Smooth muscle cell of the brain vasculature (primary cell): ENCODE results near the gene COL7A1.

ENCODE experiments used
- DNase-seq: peaks from one replicate; pipeline ENCODE4 v3.0.0-alpha.2; 2012; ENCODE audit warnings: low read depth, low spot score

Gene COL7A1

GRCh38 chr3:48595075-48595525, at the start of gene COL7A1:
Gene COL7A1, minus strand, starts transcription at chr3:48595329. Its CDS starts 170 bp downstream, at chr3:48595159.
- DNase-seq, result no peak

DNA sequence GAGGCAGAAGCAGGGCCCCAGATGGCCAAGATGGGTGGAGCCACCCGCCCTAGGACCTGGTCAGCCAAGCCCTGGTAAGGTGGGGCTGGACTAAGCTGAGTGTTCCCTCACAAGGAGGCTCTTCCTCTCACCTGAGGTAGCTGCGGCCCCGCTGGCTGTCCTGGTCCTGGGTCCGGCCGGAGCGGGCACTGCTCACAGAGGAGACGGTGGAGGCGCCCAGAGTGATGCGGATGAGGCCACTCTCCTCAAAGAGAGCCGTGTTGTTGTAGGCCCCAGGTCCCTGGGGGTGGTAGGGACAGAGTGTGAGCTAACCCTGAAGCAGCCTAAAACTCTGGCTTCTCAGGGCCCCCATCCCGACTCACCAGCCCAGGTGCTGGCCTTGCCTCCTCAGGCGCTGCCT, 47.5 kb upstream of the COL7A1 start:
- no peak for DNase-seq

DNA sequence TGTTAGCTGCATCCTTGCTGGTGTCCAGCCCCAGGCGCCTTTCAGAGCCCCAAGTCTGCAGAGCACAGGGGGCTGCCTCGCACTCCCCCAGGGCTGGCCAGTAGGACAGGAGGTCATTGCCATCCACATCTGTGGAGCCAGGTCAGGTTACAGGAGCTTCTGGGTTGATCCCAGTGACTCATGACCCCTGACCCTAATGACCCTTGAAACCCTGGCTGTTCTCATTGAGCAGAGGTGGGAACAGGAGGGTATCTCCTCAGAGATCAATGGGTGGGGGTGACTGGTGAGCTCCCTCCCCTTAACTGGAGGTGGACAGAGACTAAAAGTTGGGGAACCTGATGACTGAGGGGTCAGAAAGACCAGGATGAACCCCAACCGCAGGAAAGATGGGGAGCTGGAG, 46.3 kb upstream of the COL7A1 start:
- no peak for DNase-seq

DNA sequence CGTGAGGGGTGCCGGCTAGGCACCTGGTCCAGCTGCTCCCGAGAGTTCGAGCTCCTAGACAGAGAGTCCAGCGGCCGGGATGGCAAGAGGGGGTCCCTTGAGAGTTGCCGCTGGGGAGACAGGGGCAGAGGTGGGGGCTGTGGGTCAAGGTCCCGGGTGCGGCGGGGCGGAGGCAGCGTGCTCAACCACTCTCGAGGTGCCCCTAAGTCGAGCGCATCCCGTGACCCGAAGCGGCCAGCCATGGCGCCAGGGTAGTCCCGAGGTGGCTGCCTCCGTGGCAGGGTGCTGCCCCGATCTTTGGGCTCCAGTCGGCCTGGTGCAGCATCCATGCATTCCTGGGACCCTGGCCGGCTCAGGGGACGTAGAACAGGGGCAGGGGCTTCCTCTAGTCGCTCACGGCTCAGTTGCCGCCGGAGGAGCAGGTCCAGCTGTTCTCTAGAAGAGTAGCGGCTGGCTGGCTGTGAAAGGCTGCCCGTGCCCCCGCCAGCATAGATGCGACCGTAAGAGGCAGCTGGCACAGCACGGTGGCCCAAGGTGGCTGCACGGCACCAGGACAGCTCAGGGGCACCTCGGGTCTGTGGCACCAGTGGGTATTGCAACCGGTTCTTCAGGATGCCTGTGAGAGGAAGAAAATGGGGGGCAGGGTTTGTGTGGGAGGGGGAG, 44.9 kb upstream of the COL7A1 start:
- DNase-seq, result no peak

DNA sequence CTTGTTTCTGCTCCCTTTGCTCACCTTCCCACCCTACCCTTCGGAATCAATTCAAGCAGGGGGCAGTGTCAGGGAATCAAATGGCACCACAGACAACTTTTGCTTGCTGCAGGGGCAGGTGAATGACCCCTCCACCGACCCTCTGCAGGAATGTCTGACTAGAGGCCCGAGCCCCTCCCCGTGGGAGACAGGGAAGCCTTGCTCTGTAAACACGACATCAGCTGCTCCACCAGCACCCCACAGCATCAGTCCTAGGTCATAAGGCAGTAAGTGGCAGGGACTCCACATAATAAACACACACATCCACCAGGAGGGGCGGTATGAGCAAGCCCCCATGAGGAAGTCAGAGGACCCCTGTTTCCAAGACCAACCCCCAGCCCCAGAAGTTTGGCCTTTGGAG, 42.2 kb upstream of the COL7A1 start:
- no peak for DNase-seq

DNA sequence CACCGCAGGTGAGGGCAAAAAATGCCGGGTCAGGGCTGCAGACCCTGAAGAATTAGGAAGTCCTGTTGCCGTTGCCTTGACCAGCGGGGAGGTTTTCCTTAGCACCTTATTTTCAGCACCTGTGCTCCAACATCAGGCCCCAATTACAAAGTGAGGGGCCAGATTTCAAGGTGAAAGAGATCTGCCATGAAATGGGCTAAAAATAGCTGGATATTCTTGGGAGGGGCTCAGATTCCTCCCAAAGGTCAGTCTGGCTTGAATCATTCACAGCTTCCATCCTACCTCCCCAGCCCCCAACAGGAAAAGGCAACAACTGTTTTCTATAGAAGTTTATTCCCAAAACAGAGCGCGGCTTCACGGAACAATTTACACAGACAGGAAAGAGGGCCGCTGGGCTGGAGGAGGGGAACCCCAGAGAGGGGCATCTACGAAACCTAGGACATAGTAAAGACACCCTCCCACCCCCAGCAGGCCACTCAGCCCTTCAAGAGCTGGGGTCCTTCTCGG, 41.1 kb upstream of the COL7A1 start:
- DNase-seq, result no peak

DNA sequence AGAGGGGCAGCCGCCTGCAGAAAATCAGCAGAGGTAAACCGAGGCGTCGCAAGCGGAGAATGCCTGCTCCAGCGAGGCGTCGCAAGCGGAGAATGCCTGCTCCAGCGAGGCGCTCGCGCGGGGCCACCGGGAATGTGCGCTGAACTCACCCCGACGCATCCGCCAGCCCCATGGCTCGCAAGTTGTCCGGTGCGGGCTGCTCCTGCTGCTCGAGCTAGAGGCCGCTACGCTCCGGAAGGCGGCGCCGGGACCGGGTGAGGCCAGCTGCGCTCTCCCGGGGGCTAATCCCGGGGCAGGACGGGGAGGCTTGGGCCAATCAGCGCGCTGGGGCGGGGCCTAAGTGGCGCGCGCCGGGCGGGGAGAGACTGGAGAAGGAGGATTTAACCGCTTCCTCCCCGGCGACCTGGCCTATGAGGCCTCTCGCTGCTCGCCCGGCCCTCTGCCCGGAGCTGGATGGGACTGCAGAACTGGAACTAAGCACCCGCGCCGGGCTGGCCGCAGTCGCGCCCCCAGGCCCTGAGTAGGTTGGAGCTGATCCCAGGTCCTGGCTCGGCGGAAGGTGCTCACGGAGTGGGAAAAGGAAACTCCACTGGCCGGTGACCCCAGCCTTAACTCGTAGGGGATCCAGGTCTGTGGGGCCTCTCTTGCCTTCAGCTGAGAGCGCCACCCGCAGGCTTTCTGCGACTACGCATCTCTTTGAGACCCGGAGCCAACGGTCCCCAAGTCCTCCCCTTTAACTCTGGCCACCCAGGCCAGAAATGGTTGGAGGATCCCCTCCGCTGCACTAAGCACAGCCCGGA, 40.3 kb upstream of the COL7A1 start, which contains the start of gene SLC26A6:
TSS of gene SLC26A6 (minus strand) at position 240 of the 800 bp plus-strand sequence. CDS start at position 172, 68 bp downstream.
- DNase-seq, result peak; percentile 91

- DNase-seq, result no peak
Observed at GRCh38 chr3:48634661-48635221, 39.6 kb upstream of the COL7A1 start.

DNA sequence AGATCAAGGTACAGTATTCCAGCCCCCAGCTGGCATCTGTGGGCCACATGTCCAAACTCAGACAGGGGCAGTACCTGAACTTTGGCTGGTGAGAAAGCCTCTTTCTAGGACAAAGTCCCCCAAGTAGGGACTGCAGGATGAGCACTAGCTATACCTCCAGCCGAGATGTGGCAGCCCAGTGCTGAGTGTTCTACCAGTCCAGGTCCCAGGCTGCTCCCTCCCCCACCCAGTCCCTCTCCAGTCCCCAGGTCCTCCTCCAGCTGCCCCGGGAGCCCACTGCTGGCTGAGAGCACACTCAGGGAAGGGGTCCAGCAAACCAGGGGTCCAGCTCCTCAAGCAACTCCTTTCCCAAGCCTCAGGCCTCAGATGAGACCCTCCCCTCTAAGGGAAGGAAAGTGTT, 38.6 kb upstream of the COL7A1 start:
- DNase-seq, result no peak

DNA sequence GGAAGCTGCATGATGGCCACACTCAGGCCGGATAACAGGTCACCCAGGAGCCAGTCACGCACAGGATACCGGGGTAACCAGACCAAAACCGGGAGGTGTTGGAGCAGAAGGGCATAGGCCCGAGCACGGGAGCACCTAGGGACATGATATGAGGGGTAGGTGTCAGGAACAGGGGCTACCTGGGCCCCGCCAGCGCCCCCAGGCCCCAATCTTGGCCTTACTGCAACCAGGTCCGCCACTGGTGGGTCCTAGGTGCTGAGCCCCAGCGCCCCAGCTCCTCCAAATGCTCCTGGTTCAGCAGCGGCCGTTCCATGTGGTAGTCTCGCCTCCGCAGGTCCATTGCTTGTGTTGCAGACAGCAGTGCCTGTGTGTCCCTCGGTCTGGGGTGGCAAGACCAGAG, 38.1 kb upstream of the COL7A1 start:
- DNase-seq, result no peak

DNA sequence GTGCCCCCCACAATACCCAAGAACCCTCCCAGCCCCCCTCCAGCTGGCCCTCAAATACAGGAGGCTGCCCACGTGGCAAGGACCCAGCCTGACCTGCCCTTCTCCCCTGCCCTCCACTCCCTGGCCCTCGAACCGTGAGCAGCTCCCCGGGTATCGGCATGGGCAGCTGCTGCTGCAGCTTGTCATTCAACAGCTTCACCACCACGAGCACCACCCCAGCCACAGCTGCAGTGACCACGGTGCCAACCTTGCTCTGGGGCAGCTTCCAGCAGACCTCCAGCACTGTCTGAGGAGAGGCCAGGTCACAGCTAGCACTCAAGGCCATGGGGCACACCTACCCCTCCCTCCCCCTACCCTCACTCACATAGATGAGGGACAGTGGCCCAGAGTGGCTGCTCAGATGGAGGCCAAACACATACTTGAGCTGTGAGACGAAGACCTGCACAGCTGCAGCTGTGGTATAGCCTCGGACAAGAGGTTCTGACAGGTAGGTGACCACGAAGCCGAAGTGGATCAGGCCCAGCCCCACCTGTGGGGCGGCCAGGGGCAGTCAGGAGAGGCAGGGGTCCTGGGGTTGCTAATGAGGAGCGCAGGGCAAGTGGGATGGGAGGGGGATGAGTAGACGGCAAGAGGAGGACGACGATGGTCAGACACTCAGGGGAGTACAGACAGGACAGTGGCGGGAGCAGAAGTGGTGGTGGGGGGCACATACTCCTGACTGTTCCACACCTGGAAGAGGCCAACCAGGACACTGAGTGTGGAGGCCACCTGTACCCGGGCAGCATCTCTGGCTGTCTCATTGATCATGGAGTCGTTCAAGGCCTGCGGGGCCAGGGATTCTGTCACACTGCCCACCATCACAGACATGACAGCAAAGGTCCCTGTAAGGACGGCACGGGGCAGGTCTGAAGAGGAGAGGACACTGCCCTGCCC, 36.7 kb upstream of the COL7A1 start:
- DNase-seq, result no peak

DNA sequence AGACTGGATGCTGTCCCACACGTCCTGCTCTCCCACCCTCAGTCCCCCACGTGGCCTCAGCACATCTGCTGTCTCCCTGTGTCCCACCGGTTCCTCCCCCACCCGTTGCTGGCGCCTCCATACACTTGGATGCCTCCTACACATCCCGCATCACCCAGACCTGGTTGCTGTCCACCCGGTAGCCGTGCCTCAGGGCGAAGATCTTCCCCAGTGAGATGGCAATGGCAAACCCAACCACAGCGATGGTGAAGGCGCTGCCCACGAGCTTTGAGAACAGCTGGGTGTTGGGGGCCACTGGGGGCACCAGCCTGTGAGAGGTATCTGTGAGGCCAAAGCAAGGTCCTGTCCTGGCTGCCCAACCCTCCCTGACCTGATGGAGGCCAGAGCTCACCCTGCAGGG, 35.7 kb upstream of the COL7A1 start:
- no peak for DNase-seq

GRCh38 chr3:48630407-48630806, 35.3 kb upstream of the COL7A1 start:
- DNase-seq, result no peak

DNA sequence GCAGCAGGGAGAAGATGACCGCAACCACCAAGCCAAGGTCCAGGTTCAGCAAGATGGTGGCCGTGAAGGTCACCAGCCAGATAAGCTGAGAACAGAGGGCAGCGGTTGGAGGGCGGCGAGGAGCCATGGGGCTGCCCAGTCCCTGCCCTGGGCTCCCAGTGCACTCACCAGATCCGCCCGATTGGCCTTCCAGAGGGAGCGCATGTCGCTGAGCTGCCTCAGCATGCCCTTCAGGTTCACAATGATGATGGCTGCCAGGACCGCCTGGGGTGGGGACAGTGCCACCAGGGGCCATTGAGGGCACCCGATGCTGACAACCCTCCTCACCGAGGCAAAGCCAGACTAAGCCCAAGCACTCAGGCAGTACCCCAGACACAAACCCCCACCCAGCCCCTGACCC, 34.8 kb upstream of the COL7A1 start:
- no peak for DNase-seq

DNA sequence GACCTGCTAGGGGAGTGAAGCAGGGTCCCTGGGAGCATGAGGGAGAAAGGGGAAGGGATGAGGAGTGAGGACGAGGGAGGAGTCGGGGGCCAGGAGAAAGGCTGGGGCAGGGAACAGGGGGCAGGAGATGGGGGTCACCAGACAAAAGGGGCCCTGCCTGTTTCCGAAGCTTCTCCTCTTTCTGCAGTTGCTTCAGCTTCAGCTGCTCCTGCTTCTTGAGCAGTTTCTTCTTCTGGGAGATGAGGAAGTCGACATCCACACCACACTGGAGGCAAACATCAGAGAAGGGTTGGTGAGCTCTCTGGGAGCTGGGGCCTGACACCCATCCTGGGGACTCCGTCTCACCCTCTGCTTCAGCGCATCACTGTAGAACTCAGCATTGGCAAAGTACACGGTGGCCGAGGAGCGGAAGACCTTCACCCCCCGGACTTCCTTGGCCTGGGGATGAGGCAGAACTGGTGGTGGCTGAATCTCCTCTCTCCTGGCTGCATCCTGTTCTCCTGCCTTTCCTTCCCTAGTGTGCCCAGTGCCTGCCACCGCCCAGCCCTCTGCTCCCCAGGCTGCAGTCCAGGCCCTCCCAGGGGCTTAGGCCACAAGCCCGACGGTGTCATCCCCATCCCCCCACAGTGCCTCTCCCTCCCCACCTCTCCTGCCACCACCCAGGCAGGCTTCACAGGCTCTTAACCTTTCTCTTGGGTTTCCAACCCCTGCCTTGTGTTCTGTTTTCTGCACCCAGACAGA, 33.3 kb upstream of the COL7A1 start:
- no peak for DNase-seq

GRCh38 chr3:48625600-48625999, 30.5 kb upstream of the COL7A1 start:
- DNase-seq, result no peak

DNA sequence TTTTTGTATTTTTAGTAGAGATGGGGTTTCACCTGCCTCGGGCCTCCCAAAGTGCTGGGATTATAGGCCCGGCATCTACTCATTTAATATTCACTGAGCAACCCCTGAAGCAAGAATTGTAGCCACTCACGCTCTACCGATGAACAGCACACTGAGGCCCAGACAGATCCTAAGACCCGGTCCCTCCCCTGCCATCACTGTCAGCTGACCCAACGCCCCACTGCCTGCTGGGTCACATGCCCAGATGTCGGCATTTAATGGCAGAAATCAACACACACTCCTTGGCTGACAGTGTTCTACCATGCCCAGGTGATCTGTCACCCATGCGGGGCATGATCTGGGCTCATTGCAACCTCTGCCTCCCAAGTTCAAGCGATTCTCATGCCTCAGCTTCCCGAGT, 29.6 kb upstream of the COL7A1 start:
- DNase-seq, result no peak

GRCh38 chr3:48623851-48624547, 28.9 kb upstream of the COL7A1 start:
- DNase-seq, result no peak

- no peak for DNase-seq
Observed at GRCh38 chr3:48621461-48621869, 26.3 kb upstream of the COL7A1 start, which contains the start of gene TMEM89. Gene TMEM89, minus strand, starts transcription at chr3:48621769. Its CDS starts 13 bp downstream, at chr3:48621756.
